Esophagus squamous epithelium (tissue), 5 donors: ENCODE data around the gene KRTAP3-2. TPM values are rescaled to one million over a fixed set of nuclear protein-coding genes. Genes with fewer than 3 reads are reported as not detected.

Experiments used
- DNase-seq: peaks from one replicate; lab custom pipeline; 2025; lab: John Stamatoyannopoulos, UW
- H3K27ac ChIP-seq, 4 donors: fragments of 200-600 bp; sonication (generic); one replicate each; pipeline ENCODE4 v1.5.1; 2016 to 2019; ENCODE audit warnings: mild to moderate bottlenecking in 1 of 4
- H3K27me3 ChIP-seq, 4 donors: fragments of 200-600 bp; sonication (generic); 1 replicate in 3 of 4; 2 replicates in 1 of 4; pipeline versions ENCODE4 v1.5.1 to v1.6.0; 2017 to 2021; ENCODE audit warnings: antibody characterized with exemption in 1 of 4
- H3K36me3 ChIP-seq, 3 donors: fragments of 200-600 bp; sonication (generic); one replicate each; pipeline ENCODE4 v1.5.1; 2016 to 2019
- H3K4me1 ChIP-seq, 3 donors: fragments of 200-600 bp; sonication (generic); one replicate each; pipeline ENCODE4 v1.5.1; 2017 to 2019
- H3K4me3 ChIP-seq, 4 donors: fragments of 200-600 bp; sonication (generic); 1 replicate in 3 of 4; 2 replicates in 1 of 4; pipeline ENCODE4 v1.5.1; 2016 to 2019; ENCODE audit warnings: mild to moderate bottlenecking in 2 of 4, moderate library complexity in 1 of 4
- H3K9me3 ChIP-seq, 3 donors: fragments of 200-600 bp; sonication (generic); one replicate each; pipeline ENCODE4 v1.5.1; 2016 to 2019
- POLR2A ChIP-seq, 4 donors: fragments of 450-650 bp; IDR thresholded peaks; one replicate each; pipeline ENCODE4 v1.6.1; 2017; ENCODE audit warnings: antibody characterized with exemption in 4 of 4, mild to moderate bottlenecking in 4 of 4, moderate library complexity in 3 of 4
- WGBS, 2 donors: methylation state at CpG; one replicate each; pipeline ENCODE4 v1.1.5; 2018; 5-methylcytosine and 5-hydroxymethylcytosine counted together
- intact Hi-C: fragments of 100-400 bp; cut with DNase I; formaldehyde crosslinking; loops from one replicate; pipeline ENCODE4 v1.15.0; 2022
- total RNA-seq, 4 donors: library from RNA; depleted of rRNA; stranded (reverse); fragments of >200 nt; gene quantifications; one replicate each; pipeline ENCODE4 v1.1.0, GENCODE V29; 2016
- TF ChIP-seq, protein P1 (sequence below), 6 experiments: fragments of 450-650 bp in 4 of 6; fragments of 200-600 bp in 2 of 6; sonication (generic) in 2 of 6; IDR thresholded peaks; one replicate each; pipeline ENCODE4 v1.5.1; 2016 to 2019; ENCODE audit warnings: antibody characterized with exemption in 6 of 6, mild to moderate bottlenecking in 4 of 6, moderate library complexity in 4 of 6
- donor health status: DM: yes; HTN: yes; CAD: no.

Gene KRTAP3-2
- total RNA-seq, 4 donors from 2014 or later: 0.57 TPM; not detected in 3

DNA sequence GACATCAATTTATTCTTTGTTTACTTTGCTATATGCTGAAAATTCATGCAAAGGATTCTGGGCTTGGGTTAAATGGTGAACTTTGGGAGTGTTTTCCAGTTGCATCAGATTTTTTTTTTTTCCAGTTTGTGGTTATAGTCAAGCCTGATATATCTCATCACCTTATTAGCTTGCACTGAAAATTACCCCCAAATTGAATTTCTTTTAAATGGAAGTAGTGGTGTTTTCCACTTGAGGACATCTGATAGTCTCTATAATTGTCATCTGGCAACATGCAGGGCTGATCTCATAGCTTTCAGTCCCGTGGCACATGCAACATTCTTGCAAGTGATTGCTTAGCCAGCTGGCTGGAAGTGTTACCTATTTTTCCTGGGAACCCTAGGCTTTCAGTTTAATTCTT lies 13.9 kb upstream of the KRTAP3-2 start:
- no peak for DNase-seq
- H3K36me3 ChIP-seq: no peaks in the 10 kb centered on the region
- TF ChIP-seq, protein P1, sequence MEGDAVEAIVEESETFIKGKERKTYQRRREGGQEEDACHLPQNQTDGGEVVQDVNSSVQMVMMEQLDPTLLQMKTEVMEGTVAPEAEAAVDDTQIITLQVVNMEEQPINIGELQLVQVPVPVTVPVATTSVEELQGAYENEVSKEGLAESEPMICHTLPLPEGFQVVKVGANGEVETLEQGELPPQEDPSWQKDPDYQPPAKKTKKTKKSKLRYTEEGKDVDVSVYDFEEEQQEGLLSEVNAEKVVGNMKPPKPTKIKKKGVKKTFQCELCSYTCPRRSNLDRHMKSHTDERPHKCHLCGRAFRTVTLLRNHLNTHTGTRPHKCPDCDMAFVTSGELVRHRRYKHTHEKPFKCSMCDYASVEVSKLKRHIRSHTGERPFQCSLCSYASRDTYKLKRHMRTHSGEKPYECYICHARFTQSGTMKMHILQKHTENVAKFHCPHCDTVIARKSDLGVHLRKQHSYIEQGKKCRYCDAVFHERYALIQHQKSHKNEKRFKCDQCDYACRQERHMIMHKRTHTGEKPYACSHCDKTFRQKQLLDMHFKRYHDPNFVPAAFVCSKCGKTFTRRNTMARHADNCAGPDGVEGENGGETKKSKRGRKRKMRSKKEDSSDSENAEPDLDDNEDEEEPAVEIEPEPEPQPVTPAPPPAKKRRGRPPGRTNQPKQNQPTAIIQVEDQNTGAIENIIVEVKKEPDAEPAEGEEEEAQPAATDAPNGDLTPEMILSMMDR (IDR thresholded peaks at IDR 0.05): no peak
- no peak for TF ChIP-seq POLR2A (IDR thresholded peaks at IDR 0.05)
- H3K27me3 ChIP-seq: peaks cover 0 to 21% (median 0%) of the 10 kb centered on the region in 4 donors
- no peak overlapping the region for H3K27ac ChIP-seq
- intact Hi-C loops: no loop called here
- peaks cover 0 to 32% (median 4%) of the 10 kb centered on the region in 3 donors for H3K4me1 ChIP-seq
- 17 to 38% methylated on average over 1 of the region's 1 CpG for WGBS, 2 donors
- no peak overlapping the region for H3K4me3 ChIP-seq
- H3K9me3 ChIP-seq: no peaks in the 10 kb centered on the region

DNA sequence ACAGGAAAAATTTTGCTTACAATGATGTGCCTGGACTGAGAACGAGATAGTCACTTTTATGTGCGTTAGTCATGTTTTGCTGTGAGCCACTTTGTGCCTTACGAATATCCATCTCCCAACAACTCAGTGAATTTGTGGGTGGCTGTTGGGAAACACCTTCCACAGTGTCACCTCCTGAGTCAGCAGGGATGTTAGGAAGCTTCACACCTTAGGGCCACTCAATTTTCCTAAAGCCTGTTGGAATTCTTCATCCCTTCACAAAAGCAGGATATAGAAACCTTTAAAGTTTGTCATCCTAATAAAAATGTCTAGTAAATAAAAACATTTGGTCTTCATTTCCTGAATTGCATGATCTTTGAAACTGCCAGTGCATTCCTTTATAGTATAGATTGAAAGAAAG lies 13.5 kb upstream of the KRTAP3-2 start:
- TF ChIP-seq, protein P1 (IDR thresholded peaks at IDR 0.05): no peak
- TF ChIP-seq POLR2A (IDR thresholded peaks at IDR 0.05): no peak
- no peak for DNase-seq
- Histone ChIP-seq H3K4me1 (peaks cover 0 to 28% (median 1%) of the 10 kb centered on the region in 3 donors), H3K27me3 (peaks cover 0 to 21% (median 0%) of the 10 kb centered on the region in 4 donors), H3K4me3 (no peak overlapping the region), H3K9me3 (no peaks in the 10 kb centered on the region), H3K27ac (no peak overlapping the region), H3K36me3 (no peaks in the 10 kb centered on the region)
- intact Hi-C loops: no loop called here
- 75 to 83% methylated on average over 3 of the region's 3 CpGs for WGBS, 2 donors

DNA sequence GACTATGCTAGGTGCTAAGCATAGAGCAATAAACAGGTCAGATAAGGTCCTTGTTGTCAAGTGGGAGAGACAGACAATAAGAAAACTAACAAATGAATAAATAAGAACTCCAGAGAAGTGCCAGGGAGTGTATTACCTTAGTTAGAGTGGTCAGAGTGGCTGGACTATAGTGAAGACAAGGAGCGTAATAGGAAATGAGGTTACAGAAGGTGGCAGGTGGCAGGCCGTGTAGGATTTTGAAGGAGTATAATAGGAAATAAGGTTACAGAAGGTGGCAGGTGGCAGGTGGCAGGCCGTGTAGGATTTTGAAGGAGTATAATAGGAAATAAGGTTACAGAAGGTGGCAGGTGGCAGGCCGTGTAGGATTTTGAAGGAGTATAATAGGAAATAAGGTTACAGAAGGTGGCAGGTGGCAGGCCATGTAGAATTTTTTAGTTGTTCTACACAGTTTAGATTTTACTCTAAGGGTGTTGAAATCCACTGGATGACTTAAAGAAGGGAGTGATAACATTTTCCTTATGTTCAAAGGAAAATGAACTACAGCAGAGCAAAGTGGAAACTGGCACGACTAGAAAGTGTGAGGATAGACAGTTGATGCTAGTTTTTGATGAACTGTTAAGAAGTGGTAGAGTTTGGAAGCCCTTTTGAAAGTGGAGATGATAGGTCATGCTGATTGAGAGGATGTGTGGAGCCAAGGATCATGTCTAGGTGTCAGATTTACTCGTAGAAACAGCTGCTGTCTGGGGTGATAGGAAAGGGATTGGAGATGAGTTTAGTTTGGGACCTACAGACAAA lies 12.8 kb upstream of the KRTAP3-2 start:
- peaks cover 0 to 21% (median 0%) of the 10 kb centered on the region in 4 donors for H3K27me3 ChIP-seq
- intact Hi-C loops: no loop called here
- no peaks in the 10 kb centered on the region for H3K36me3 ChIP-seq
- no peak for DNase-seq
- H3K4me1 ChIP-seq: peaks cover 0 to 24% (median 0%) of the 10 kb centered on the region in 3 donors
- H3K9me3 ChIP-seq: no peaks in the 10 kb centered on the region
- no peak overlapping the region for H3K27ac ChIP-seq
- no peak for TF ChIP-seq POLR2A (IDR thresholded peaks at IDR 0.05)
- TF ChIP-seq, protein P1 (IDR thresholded peaks at IDR 0.05): no peak
- 77 to 82% methylated on average over 6 of the region's 6 CpGs for WGBS, 2 donors
- H3K4me3 ChIP-seq: no peak overlapping the region

DNA sequence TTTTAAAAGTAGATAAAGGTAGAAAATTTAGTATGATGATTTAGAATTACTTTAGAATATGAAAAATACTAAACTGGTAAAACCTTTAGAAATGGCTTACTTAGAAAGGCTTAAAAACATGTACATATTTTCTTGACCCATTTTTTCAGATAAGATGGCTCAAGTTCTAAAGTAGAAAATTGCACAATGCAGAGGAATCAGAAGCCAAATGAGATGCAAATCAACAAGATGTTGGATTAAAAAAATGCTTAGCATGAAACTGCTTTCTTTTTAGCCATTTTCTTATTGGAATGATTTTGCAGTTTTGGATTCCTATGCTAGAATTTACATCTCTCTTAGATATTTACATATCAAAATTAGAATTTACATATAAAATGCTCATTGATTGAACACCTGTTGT lies 10.7 kb upstream of the KRTAP3-2 start:
- Histone ChIP-seq H3K27me3 (peaks cover 0 to 9% (median 0%) of the 10 kb centered on the region in 4 donors), H3K9me3 (no peaks in the 10 kb centered on the region), H3K4me3 (no peak overlapping the region), H3K27ac (no peak overlapping the region), H3K4me1 (peaks cover 0 to 16% (median 0%) of the 10 kb centered on the region in 3 donors), H3K36me3 (no peaks in the 10 kb centered on the region)
- intact Hi-C loops: no loop called here
- no peak for DNase-seq
- TF ChIP-seq, protein P1 (IDR thresholded peaks at IDR 0.05): no peak
- TF ChIP-seq POLR2A (IDR thresholded peaks at IDR 0.05): no peak

DNA sequence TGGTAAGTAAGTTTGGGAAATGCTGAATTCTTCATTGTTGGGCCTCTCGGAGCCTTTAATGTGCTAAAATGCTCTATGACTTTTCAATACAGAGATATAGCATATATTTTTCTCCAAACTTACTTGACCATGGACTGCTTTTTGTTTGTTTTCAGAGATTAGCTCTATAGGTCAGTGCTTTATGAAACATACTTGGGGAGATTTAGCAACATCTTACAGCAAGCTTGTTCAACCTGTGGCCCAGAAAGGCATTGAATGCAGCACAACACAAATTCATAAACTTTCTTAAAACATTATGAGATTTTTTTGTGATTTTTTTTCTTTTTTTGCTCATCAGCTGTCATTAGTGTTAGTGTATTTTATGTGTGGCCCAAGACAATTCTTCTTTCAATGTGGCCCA lies 10.2 kb upstream of the KRTAP3-2 start:
- Histone ChIP-seq H3K9me3 (no peaks in the 10 kb centered on the region), H3K4me1 (peaks cover 0 to 16% (median 0%) of the 10 kb centered on the region in 3 donors), H3K4me3 (no peak overlapping the region), H3K27ac (no peak overlapping the region), H3K27me3 (peaks cover 0 to 4% (median 0%) of the 10 kb centered on the region in 4 donors), H3K36me3 (no peaks in the 10 kb centered on the region)
- whole genome bisulfite sequencing, 2 donors: 76 to 95% methylated on average over 1 of the region's 1 CpG
- DNase-seq: no peak
- no peak for TF ChIP-seq POLR2A (IDR thresholded peaks at IDR 0.05)
- TF ChIP-seq, protein P1 (IDR thresholded peaks at IDR 0.05): no peak
- intact Hi-C loops: no loop called here
